GM19239 (cell line): ENCODE data around the gene MINDY3.
"Not testable (repeated sequence)": the region's sequence is repeated elsewhere in the genome, so short reads cannot be mapped to it uniquely, and the experiment has no call there.

Experiments used
- DNase-seq: peaks from one replicate; pipeline ENCODE4 v3.0.0; 2011; ENCODE audit warnings: low spot score; ENCODE audit not compliant: insufficient read length
- FAIRE-seq: peaks from 2 replicates; lab custom pipeline; 2011; peaks lifted over from hg19 to GRCh38; lab: Jason Lieb, UNC

The MINDY3 gene

DNA sequence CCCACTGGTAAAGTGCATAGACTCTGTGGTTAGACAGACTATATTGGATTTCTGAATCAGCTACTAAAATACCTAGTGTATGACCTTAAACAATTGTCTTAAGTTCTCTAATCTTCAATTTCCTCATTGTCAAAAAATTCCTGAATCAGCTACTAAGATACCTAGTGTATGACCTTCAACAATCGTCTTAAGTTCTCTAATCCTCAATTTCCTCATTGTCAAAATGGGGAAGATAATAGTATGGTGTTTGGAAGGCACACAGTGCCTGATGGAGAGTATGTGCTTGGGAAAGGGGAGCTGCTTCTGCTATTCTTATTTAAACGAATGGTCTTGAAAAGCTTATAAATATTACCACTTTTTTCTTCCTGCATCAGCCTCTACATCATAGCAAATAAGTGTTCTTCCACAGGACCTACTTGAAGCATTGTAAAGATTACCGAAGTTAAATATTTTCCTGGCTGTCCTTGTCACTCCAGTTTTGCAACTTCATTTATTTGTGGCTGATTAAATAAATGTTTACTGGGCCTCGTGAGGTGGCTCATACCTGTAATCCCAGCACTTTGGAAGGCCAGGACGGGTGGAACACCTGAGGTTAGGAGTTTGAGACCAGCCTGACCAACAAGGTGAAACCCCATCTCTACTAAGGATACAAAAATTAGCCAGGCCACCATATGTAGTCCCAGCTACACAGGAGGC lies 76.2 kb downstream of the MINDY3 start:
- FAIRE-seq (no peak), DNase-seq (no peak)

GRCh38 chr10:15782851-15783250 lies 77.5 kb downstream of the MINDY3 start:
- FAIRE-seq (no peak), DNase-seq (no peak)

- no peak for FAIRE-seq
- no peak for DNase-seq
Measured at GRCh38 chr10:15781381-15781960, 78.8 kb downstream of the MINDY3 start.

DNA sequence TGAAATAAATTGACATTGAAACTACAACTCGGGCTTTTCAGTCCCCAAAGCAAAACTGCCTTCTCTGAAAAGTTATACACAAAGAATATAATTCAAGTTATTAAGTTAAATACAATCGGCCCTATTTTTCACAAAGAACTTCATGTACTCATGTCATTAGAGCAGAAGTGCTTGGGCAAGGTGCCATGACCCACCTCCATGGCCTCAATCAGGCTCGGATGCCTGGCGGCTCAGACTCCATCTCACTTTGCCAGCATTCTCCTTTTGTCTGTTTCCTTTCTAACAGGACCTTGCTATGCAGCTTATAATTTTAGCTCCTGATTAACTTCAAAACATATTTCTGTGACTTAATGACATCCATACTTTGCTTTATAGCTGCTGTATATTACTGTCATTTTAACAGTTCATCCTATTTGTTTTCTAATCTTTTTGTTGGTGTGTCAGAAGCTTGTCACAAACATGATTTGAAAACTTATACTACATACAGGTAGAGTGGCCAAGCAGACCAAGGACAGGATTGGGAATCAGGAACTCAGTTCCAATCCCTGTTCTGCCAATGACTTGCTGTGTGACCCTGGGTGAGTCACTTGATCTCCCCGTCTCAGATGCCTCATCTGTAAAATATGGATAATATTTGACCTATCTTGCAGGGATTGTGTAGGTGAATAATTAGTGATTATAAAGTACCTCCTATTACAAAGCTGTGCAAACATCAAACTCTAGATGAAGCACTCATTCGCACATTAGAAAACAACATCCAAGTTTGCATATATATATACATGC lies 79.8 kb downstream of the MINDY3 start:
- FAIRE-seq = no peak

DNA sequence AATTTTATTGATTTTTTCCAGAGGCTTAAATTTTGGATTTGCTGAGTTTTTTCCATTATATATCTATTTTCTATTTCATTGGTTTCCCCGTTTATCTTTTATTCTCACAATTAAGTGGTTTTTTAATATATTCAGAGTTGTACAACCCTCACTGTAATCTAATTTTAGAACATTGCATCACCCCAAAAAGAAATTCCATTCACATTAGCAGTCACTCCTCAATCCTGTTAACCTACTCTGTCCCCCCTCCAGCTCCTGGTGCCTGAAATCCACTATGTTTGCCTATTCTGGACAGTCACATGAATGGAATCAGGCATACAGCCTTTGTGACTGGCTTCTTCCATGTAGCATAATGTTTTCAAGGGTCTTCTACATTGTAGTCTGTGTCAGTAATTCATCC lies 84.8 kb downstream of the MINDY3 start:
- no peak for FAIRE-seq
- DNase-seq = no peak

More for the DNA sequence above, 79.8 kb downstream of the MINDY3 start:
- DNase-seq = no peak

- not testable (repeated sequence) for FAIRE-seq, DNase-seq
Measured at GRCh38 chr10:15774534-15774933, 85.8 kb downstream of the MINDY3 start.

- no peak for FAIRE-seq
- no peak for DNase-seq
Measured at GRCh38 chr10:15764892-15765454, 95.3 kb downstream of the MINDY3 start.

DNA sequence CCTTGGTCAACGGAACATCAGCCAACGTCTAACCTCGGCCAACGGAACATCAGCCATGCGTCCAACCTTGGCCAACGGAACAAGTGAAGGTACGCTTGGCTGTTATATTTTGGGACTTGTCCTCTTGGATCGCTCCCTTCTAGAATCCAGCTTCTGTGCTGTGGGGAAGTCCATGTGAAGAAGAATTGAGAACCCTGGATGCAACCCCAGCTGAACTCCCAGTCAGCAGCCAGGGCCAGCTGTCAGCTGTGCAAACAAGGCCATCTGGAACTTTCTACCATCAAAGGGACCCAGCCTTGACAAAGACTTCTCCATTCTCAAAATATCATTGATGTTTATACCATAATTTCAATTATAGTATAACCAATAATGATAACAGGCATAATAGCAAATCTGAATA lies 97.3 kb downstream of the MINDY3 start:
- FAIRE-seq (no peak), DNase-seq (no peak)

- not testable (repeated sequence) for DNase-seq, FAIRE-seq
Measured at GRCh38 chr10:15762239-15762638, 98.1 kb downstream of the MINDY3 start.

DNA sequence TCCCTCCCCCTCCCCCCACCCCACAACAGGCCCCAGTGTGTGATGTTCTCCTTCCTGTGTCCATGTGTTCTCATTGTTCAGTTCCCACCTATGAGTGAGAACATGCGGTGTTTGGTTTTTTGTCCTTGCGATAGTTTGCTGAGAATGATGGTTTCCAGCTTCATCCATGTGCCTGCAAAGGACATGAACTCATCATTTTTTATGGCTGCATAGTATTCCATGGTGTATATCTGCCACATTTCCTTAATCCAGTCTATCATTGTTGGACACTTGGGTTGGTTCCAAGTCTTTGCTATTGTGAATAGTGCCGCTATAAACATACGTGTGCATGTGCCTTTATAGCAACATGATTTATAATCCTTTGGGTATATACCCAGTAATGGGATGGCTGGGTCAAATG lies 99.1 kb downstream of the MINDY3 start:
- not testable (repeated sequence) for FAIRE-seq, DNase-seq

DNA sequence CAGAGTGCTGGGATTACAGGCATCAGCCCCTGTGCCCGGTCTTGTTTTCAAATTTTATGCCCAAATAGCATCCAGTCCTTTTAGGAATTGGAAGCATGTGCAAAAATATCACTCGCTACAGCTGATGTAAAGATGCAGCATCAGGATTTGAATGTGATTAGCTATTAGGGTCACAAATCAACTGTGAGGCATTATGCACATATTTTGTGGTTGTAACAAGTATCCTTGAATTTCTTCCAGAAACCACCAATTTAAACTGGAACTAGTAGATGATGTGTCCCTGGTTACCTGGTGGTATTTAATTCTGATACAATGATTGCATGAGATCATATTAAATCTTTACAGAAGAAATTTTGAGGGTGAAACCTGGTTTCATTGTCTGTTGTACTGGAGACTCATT lies 99.6 kb downstream of the MINDY3 start:
- FAIRE-seq = no peak
- no peak for DNase-seq

GRCh38 chr10:15759265-15759664 lies 101.0 kb downstream of the MINDY3 start:
- FAIRE-seq = no peak
- no peak for DNase-seq

- DNase-seq (no peak), FAIRE-seq (no peak)
Measured at GRCh38 chr10:15758618-15759017, 101.7 kb downstream of the MINDY3 start.

GRCh38 chr10:15754937-15755336 lies 105.4 kb downstream of the MINDY3 start:
- no peak for DNase-seq
- FAIRE-seq = no peak

DNA sequence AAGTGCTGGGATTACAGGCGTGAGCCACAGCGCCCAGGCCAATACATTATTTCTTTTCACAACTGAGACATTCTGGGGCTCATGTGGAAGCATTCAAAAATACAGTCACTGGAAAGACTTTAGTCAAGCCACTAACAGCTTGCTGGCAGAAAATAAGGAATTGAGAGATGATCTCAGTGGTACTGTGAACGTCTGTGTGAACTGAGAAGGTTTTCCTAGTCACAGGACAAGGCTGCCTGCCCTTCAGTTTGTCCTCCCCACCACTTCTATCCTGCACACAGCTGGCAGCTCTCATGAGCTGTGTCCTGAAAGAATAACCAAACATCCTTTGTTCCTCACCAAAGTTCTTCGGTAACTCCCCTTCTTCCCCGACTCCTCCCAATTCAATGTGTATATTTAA lies 109.3 kb downstream of the MINDY3 start:
- DNase-seq (no peak), FAIRE-seq (no peak)

DNA sequence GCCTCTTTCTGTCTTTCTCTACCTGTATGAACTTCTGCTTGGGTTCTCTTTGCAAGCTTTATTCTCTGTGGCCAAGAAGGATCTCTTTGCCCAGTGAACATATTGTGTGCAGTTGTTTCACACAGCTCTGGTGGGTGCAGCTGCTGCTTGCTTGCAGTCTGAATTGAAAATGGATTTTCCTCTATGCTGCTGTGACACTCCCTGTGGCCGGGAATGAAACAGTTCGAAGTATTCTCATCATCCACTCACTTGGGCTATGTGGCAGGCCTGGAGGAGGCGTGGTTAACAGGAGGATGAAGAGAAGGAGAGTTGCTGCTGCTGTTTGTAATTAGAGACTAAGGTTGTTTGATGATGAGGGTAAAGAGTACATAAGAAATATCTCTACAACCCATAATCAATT lies 112.2 kb downstream of the MINDY3 start:
- FAIRE-seq = no peak
- no peak for DNase-seq

DNA sequence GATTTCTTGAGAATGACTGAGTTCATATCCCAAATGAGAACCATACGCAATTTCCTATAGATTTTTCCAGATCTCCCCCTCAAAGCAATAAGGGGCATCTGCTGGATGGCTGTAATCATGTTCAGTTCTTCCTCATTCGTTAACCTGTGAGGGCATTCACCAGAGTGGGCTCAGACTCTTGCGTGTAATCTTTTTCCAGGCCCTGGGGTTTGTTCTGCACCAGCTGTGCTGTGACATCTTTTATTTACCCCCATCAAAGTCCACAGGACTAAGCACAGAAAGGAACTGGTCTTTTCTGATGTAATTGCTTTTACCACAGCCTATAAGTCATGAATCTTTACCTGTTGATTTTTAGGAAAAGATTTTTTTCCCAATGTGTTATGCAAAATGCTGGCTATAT lies 112.7 kb downstream of the MINDY3 start:
- no peak for FAIRE-seq
- no peak for DNase-seq

- FAIRE-seq (no peak), DNase-seq (no peak)
Measured at GRCh38 chr10:15745751-15746150, 114.6 kb downstream of the MINDY3 start.

GRCh38 chr10:15744217-15744865 lies 116.0 kb downstream of the MINDY3 start:
- FAIRE-seq (peak; percentile 4), DNase-seq (peak; percentile 27)

GRCh38 chr10:15743443-15743842 lies 116.9 kb downstream of the MINDY3 start:
- DNase-seq (no peak), FAIRE-seq (no peak)
